GM12891 (cell line): Measurements from ENCODE around the gene MCTP1.

Source experiments
- DNase-seq: peaks from one replicate; pipeline ENCODE4 v3.0.0; 2011; ENCODE audit warnings: low spot score; ENCODE audit not compliant: insufficient read length
- FAIRE-seq: peaks from 2 replicates; lab custom pipeline; 2011; peaks lifted over from hg19 to GRCh38; lab: Jason Lieb, UNC
- PAX5 ChIP-seq: IDR thresholded peaks from 2 replicates; pipeline ENCODE4 v1.6.1; 2011; ENCODE audit warnings: low read length, moderate library complexity, mild to moderate bottlenecking; ENCODE audit not compliant: insufficient read depth, severe bottlenecking
- POLR2A ChIP-seq: IDR thresholded peaks from 2 replicates; pipeline ENCODE4 v1.6.1; 2011; ENCODE audit warnings: low read depth, low read length, control low read depth
- POLR2AphosphoS5 ChIP-seq: IDR thresholded peaks from 2 replicates; pipeline ENCODE4 v1.6.1; 2011; ENCODE audit warnings: low read depth, low read length, control low read depth
- POU2F2 ChIP-seq: IDR thresholded peaks from 2 replicates; pipeline ENCODE4 v1.6.1; 2011; ENCODE audit warnings: low read depth, mild to moderate bottlenecking, control low read depth, low read length, moderate library complexity
- SPI1 ChIP-seq: IDR thresholded peaks from 2 replicates; pipeline ENCODE4 v1.6.1; 2011; ENCODE audit warnings: low read depth, low read length, control low read depth
- TAF1 ChIP-seq: IDR thresholded peaks from 2 replicates; pipeline ENCODE4 v1.6.1; 2011; ENCODE audit warnings: low read depth, low read length, control low read depth

Gene MCTP1

DNA sequence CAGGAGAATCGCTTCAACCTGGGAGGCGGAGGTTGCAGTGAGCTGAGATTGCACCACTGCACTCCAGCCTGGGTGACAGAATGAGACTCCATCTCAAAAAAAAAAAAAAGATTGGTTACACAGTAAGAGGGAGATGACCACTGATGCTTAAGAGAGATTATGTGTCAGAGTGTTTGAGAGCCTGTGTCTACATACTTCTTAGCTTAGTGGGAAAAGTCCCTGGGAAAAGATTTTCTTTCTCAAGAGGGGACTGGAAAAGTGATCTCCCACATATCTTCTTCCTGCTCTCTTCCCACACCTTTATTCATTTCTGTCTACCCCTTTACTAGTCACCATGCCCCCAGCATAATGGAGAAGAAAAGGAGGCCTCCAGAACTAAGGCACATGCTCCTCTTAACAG, 55.2 kb downstream of the MCTP1 start:
- no peak for TF ChIP-seq SPI1
- TF ChIP-seq POLR2A = no peak
- TF ChIP-seq TAF1 = no peak
- TF ChIP-seq PAX5 = no peak
- no peak for TF ChIP-seq POLR2AphosphoS5
- TF ChIP-seq POU2F2 = no peak
- FAIRE-seq (no peak), DNase-seq (no peak)

DNA sequence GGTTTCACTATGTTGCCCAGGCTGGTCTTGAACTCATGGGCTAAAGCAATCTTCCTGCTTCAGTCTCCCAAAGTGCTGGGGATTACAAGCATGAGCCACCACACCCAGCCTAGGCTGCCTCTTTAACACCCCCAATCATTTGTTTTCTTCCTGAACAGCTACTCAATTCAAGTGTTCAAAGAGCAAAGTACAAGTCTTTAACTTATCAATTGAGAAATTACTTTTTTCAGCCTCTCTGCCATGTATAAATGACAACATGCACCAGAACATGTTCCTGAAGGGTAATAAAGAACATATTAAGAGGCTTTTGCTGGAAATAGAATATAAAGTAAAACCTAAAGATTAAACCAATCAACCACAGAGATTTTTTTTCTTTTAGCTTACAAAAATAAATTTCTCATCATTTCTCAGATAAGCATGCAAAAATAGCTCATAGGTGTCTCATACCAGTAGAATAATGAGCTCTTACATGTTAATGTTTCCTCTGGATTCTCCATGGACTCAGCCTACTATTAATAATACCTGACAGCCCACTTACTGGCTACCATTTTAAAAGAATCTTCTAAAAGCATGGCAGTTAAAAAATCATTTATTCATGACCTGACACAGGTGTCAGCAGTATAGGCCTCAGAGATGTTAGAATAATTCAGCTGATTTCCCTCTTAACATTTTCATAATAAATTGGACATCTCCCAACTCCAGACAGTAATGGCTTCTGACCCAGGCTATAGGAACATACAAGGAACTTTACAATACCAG, 60.0 kb downstream of the MCTP1 start:
- no peak for DNase-seq
- TF ChIP-seq POU2F2 = no peak
- TF ChIP-seq POLR2AphosphoS5 = no peak
- TF ChIP-seq SPI1 = no peak
- TF ChIP-seq TAF1 = no peak
- TF ChIP-seq POLR2A = no peak
- TF ChIP-seq PAX5 = no peak
- no peak for FAIRE-seq

DNA sequence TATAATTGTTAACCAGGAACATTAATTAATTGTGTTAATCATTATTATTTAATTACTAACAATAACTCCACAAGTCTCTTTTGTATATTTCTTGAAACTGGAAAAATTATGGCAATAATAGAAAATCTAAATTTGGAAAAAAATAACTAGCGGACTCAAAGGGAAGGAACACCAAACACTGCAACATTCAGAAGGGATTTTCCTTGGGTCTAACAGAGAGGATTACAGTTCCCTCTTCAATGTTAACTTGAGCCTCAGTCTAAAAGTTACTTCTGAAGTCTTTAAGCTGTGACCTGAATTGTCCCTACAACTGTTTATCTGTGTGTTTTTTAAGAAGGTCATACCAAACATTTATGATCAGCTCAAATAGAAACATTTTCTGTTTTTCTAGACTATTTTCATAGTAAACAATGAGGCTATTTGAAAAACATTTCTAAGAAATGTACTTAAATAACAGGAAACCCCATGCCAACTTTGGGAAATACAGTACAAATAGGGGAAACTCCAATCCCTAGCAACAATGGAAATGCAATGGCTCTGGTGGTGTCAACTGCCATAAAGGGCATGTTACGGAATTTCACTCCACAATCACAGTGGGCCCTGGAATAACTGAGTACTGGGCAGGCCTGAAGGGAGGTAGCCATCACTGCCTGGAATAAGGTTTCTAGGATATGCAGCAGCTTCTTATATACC, 61.2 kb downstream of the MCTP1 start:
- DNase-seq (no peak), FAIRE-seq (no peak)
- TF ChIP-seq POLR2AphosphoS5 (no peak), POU2F2 (no peak), TAF1 (no peak)

DNA sequence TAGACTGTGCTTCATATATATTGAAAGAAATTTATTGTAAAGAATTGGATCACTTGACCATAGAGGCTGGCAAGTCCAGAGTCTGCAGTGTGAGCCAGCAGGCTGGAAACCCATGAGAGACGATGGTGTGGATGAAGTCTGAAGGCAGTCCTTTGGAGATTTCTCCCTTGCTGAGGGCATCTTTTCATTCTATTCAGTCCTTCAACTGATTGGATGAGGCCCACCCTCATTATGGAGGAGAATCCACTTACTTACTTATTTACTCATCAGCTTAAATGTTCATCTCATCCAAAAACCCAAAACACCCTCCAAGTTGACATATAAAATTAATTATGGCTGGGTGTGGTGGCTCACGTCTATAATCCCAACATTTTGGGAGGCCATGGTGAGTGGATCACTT, 62.1 kb downstream of the MCTP1 start:
- TF ChIP-seq SPI1 (no peak), TAF1 (no peak), POLR2AphosphoS5 (no peak), POU2F2 (no peak), POLR2A (no peak), PAX5 (no peak)
- FAIRE-seq (no peak), DNase-seq (no peak)

DNA sequence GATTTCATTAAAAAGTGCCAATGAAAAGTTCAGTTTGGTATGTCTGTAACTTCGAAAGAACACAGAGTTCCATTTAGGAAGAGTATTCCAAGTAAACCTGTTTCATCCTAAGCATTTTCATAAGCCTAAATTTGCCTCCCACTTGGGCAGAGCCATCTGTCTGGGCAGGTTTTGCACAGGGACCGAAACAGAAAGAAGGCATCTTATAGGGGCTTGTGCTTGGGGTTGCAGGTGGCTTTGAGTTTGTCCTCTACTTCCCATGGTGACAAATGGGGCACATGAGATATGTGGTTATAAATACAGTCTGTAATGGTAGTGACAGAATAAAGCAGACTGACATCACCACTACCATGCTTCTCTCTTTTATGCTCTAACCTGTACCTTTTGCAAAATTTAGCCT, 63.7 kb downstream of the MCTP1 start:
- TF ChIP-seq SPI1 (no peak), PAX5 (no peak), TAF1 (no peak), POLR2A (no peak)
- FAIRE-seq = no peak
- no peak for DNase-seq

DNA sequence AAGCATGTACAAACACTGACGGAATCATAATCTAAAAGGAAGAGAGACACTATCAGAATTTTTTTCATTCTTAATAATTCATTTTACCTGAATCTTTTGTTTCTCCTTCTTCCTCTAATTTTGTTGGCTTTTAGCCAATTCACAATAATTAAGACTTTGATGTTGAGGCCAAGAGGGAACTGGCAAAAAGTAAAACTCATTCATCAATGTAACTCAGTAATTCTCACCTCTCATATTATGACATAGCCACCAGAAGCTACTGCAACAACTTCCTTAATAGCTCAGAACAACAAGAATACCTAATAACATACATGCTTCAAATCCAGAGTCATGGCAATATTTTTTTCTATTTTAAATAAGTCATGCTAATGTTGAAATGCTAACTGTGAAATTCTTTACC, 64.5 kb downstream of the MCTP1 start:
- DNase-seq = no peak
- no peak for TF ChIP-seq PAX5
- TF ChIP-seq POLR2AphosphoS5 = no peak
- TF ChIP-seq TAF1 = no peak
- no peak for TF ChIP-seq SPI1
- TF ChIP-seq POLR2A = no peak
- TF ChIP-seq POU2F2 = no peak
- no peak for FAIRE-seq

DNA sequence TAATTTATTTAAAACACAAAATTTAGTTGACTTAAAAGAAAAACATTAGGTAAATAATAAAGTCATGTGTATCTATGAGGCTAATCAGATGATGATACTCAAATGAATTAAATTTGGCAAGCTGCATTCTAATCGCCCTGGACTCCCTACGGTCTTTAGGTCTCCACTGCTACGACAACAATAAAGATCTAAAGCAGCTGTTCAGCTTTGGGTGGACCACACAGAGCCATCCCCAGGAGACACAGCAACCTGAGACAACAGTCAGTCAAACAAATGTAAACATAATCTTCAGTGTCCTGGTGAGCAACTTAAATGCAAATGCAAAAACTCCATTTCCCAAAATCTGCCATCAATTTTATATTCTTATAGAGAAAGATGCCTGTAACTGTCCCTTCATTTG, 65.5 kb downstream of the MCTP1 start:
- TF ChIP-seq SPI1 = no peak
- no peak for TF ChIP-seq POLR2A
- no peak for TF ChIP-seq POLR2AphosphoS5
- TF ChIP-seq POU2F2 = no peak
- no peak for TF ChIP-seq TAF1
- no peak for TF ChIP-seq PAX5
- DNase-seq (no peak), FAIRE-seq (no peak)

DNA sequence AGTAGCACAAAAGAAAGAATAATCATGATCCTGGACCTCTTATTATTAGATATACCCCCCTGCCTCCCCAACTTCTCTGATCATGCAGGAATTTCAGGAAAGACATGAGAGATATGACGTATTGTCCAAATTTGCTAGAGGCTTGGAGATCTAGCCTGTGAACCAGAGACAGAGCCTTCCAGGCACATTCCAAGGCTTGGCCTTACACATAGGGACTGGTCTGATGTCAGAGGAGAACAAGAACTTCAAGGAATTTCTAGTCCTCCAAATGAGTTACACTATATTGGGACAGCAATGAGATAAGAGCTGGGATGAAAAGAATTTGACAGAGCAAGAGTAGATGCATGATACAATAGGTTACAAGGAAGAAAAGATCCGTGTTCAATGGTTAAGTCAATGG, 67.0 kb downstream of the MCTP1 start:
- no peak for FAIRE-seq
- no peak for TF ChIP-seq POLR2AphosphoS5
- TF ChIP-seq POLR2A = no peak
- TF ChIP-seq TAF1 = no peak
- TF ChIP-seq POU2F2 = no peak
- TF ChIP-seq SPI1 = no peak
- no peak for TF ChIP-seq PAX5
- no peak for DNase-seq

DNA sequence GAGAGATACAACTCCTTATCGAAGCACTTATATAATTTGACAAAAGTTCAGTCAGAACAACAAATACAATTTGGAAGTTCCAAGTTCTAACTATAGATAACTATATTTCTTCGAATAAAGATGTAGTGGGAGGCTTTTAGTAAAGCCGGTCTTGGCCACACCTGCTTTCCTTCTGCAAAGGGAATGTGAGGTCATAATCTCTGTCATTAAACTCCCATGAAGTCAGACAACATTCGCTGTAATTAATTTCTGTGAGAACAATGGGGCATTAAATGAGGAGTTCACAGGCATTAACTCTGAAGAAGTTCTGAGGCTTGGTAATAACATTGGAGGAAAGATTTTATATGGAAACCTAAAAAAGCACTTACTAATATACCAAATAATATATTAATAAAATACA, 67.5 kb downstream of the MCTP1 start:
- FAIRE-seq (no peak), DNase-seq (no peak)
- TF ChIP-seq PAX5 (no peak), POLR2AphosphoS5 (no peak), POLR2A (no peak), TAF1 (no peak), SPI1 (no peak), POU2F2 (no peak)
